Fibroblast of skin of scalp (primary cell): ENCODE measurements around the gene IL13RA1.
"Not testable (repeated sequence)": the region's sequence is repeated elsewhere in the genome, so short reads cannot be mapped to it uniquely, and the experiment has no call there.

Experiments used
- DNase-seq: peaks from one replicate; pipeline ENCODE4 v3.0.0-alpha.2; 2013

IL13RA1 gene

DNA sequence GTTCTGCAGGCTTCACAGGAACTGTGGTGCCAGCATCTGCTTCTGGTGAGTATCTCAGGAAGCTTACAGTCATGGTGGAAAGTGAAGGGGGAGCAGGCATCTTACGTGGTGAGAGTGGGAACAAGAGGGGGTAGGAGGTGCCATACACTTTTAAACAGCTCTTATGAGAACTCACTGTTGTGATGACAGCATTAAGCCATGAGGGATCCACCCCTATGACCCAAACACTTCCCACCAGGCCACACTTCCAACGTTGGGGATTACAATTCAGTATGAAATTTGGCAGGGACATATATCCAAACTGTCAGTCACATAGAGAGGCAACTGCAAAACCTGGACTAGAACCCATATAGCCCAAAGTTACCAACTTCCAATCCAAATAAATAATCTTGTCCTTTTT, 53.1 kb downstream of the IL13RA1 start:
- no peak for DNase-seq

DNA sequence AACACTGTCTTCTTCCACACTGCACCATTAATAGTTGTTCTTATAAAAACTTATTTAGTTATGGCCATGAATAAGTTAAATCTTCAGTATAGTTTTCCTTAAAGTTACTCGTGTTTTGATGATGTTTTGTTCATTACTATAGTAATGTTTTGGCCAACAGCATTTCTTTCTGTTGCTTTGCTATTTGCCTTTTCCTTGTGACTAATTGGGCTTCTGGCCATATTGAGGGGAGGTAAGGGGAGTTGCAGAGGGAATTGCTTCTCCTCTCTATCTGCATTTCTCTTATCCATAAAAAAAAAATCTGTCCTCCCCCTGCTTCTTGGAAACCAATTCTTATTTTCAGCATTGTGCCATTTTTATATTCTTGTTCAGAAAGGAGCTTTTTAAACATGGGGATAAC, 53.5 kb downstream of the IL13RA1 start:
- no peak for DNase-seq

DNA sequence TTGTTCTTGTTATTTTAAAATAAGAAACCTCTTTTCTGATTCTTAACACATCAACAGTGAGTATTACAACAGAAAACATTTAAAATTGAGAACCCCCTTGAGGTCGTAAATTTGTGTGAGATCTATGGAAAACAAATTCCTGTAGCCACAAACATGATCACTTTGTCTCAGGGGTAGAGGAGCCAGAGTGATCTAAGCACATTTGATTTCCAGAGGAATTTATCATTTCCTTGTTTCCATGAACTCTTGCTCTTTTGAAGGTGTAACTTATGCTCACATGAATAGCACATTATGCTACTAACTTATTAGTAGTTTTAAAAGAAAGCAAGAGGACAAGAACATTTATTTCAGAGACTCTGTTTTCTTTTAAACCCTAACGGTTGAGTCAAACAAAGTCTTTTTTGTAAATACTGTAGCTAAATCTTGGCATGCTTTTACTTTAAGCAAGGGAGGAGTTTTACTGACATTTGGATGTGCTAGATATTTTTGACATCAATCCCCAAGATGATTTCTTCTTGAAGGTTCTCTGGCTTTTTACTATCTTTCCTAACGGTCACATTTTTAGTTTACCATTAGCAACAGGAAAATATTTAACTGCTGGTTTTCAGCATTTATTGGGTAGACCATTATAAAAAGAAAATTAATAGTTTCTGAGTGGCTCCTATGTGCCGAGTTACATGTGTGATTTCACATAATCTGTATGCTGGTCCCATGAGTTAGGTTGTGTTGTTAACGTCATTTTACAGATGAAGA, 68.3 kb downstream of the IL13RA1 start:
- no peak for DNase-seq

DNA sequence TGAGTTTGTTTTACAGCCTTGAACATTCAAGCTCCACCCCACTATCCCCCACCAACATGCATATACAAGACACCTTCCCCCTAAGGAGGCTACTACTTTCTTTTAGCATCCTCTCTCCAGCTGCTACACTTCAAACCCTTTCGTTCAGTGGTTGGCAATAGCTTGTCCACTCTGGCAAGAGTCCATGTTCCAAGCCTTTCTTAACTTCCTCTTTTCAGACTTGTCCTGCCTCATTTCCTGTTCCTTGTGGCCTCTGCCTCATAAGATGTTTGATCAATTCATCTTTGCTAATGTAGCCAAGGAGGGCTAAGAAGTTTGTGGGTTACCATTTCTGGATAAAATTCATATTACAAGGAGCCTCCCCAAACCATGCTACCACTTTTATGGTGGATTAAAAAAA, 75.5 kb downstream of the IL13RA1 start:
- DNase-seq, result no peak

DNA sequence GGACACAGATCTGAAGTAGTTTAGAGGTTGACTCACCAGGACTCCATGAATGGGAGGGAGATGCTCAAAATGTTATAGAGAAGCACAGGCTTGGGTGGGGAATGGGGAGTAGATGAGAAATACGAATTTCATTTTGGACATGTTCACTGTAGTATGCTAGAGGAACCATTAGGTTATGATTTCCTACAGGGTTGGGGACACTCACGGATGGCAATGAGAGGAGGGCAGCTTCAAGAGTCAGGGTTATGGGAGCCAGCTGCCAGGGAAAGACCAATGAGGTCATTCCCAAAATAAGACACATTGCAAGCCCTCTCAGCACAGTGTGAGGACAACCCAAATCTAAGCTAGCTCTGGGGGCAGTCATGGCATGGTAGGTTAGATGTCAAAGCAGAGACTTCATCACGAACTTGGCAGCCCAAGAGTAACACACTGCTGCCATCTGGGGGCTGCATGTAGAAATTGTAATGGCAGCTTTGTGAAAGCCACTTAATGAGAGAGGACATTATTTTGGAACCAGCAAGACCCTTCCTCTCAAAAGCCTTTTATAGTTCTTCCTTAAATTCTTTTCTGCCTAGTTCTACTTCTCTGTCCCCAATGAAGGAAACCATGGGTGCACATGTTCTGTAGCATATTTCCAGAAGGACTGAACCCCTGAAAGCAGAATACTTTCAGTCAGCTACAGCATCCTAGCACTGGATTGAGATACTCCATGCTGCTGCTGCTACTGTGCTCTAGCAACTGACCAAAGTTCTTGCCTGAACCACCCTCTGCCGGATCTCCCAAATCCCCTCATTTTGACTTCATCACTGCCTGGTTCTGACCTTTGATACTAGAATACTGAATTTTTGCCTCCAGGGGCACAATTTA, 80.0 kb downstream of the IL13RA1 start:
- peak; percentile 58 for DNase-seq

DNA sequence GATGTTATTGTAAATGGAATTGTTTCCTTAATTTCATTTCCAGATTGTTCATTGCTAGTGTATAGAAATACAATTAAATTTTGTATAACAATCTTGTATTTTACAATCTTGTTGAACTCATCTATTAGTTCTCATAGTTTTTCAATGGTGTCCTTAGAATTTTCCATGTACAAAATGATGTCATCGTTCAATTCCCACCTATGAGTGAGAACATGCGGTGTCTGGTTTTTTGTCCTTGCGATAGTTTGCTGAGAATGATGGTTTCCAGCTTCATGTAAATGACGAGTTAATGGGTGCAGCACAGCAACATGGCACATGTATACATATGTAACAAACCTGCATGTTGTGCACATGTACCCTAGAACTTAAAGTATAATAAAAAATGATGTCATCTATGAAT, 89.9 kb downstream of the IL13RA1 start:
- DNase-seq, result not testable (repeated sequence)

GRCh38 chrX:118823263-118824172, 96.1 kb downstream of the IL13RA1 start, which contains the start of gene ZCCHC12:
ZCCHC12 (plus strand) TSS chrX:118823824; CDS start chrX:118825245, 1,421 bp downstream.
- DNase-seq, result peak; percentile 27

GRCh38 chrX:118824173-118824730, 96.8 kb downstream of the IL13RA1 start:
- DNase-seq, result no peak

- DNase-seq, result no peak
These were observed 97.8 kb downstream of the IL13RA1 start for GRCh38 chrX:118825227-118825626.

GRCh38 chrX:118839334-118839958, 112.0 kb downstream of the IL13RA1 start:
- DNase-seq, result peak; percentile 48
